Stimulated activated CD4-positive, alpha-beta T cell treated with anti-CD3 and anti-CD28 coated beads, Interleukin-15, amount 100 ng/mL, for 48 hours (primary cell): ENCODE results near the gene AATK.

ENCODE experiments used
- DNase-seq, 2 donors: peaks; one replicate each; pipeline ENCODE4 v3.0.0-alpha.2; 2020; ENCODE audit warnings: low read depth in 2 of 2

Gene AATK

GRCh38 chr17:81114351-81115093 is 51.5 kb downstream of the AATK start:
- no peak for DNase-seq

- DNase-seq = no peak
These were observed 52.8 kb downstream of the AATK start for GRCh38 chr17:81113158-81113724.

DNA sequence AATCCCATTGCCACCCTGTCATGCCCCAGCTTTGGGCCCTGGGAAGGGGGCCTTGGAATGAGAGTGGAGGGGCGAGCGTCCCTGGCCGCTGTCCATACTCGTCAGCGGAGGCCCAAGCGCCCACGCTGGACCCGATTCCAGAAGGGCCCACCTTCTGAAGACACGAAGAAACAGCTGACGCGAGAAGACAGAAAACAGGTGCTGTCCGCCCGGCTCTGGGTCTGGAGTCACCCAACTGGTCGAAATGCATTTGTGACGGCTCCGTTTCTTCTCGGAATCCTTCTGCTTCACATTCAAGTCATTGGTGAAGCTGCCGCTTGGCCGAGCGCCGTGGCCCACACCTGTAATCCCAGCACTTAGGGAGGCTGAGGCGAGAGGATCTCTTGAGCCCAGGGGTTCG is 53.6 kb downstream of the AATK start:
- DNase-seq = no peak

DNA sequence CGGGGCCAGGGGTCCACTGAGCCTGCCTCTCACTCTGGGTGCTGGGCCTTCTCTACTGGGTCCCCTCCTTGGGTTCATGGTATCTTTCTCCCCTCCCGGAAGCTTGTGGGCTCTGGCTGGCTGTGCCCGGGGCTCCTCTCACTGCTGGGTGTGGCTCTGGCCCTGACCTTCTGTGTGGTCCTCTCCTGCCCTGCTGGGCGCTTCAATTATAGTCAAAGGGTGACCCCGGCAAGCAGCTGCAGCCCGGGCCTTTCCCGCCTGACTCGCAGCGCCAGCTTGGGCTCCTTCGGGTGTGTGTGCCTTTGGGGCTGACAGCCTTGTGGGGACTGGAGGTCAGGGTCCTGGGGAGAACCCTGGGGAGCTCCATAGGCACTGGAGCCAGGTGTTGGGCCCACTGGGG is 55.0 kb downstream of the AATK start:
- DNase-seq = no peak

DNA sequence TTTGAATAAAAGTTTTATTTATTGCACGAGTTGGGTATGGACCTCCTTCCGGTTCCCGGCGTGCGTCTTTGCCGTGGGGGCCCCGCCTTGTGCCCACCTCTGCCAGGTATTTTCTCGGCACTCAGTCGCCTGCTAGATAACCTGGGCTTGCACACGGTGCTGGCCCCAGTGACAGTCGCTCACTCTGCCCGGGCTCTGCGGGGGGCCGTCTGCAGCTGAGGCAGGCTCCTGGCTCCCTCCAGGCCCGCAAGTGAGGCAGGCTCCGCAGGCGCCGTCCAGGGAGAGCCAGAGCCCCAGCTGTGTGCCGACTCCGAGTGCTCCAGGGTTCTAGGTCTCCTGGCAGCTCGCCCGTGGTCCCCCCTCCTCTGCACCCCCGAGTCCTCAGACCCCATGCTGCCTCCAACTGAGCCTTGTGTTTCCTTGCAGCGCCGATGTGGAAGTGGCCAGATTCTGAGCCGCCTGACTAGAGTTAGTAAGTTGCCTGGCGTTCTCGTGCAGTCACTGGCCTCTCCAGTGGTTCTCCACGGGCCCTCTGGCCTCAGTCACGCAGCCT is 55.5 kb downstream of the AATK start:
- DNase-seq = no peak

GRCh38 chr17:81109957-81110356 is 56.1 kb downstream of the AATK start:
- DNase-seq = no peak

DNA sequence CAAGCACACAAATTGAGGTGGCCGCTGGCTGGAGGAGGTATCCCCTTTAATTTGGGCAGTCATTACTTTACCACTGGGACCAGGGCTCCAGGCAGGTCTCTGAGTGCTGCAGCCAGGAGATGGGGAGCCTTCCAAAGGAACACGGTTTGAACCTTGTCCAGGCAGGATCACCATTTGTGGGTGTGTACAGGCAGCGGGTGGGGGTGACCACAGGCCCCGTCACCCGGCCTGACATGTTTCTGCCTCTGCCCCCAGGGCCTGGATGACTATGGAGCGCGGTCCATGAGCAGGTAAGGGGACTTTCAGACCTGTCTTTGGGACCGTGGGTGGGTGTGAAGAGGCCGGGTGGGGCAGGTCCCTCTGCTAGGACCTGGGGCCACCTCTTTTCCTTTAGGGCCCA is 57.8 kb downstream of the AATK start:
- DNase-seq = no peak

DNA sequence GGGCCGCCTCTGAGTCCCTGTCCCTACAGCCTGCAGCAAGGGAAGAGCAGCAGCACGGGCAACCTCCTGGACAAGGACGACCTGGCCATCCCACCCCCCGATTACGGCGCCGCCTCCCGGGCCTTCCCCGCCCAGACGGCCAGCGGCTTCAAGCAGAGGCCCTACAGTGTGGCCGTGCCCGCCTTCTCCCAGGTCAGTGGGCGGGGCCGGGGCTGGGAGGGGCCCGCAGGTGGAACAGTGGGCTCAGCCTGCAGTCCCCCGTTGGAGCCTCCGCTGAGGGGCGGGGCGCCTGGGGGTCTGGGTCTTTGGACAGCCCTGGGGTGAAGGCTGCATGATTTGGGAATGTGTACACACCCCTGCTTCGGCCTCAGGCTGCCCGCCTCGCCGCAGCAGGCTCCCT is 59.3 kb downstream of the AATK start:
- no peak for DNase-seq

- DNase-seq = no peak
These were observed 62.6 kb downstream of the AATK start for GRCh38 chr17:81103379-81103778.

- no peak for DNase-seq
These were observed 63.2 kb downstream of the AATK start for GRCh38 chr17:81102869-81103268.

DNA sequence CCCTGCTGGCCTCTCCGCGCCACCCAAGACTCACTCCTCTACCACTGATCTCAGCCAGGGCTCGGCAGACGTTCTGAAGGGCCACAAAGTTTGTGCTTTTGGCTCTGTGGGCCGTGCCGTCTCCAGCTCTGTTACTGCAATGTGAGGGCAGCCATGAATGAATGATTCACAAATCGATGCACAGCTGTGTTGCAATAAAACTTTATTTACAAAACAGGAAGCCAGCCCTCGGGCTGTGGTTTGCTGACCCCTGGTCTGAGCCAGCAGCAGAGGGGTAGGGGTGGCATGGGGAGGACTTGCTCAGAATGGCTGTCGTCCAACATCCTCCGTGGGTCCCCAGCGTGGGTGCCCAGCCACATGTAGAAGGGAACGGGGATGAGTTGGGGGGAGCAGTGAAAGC is 63.7 kb downstream of the AATK start:
- no peak for DNase-seq

DNA sequence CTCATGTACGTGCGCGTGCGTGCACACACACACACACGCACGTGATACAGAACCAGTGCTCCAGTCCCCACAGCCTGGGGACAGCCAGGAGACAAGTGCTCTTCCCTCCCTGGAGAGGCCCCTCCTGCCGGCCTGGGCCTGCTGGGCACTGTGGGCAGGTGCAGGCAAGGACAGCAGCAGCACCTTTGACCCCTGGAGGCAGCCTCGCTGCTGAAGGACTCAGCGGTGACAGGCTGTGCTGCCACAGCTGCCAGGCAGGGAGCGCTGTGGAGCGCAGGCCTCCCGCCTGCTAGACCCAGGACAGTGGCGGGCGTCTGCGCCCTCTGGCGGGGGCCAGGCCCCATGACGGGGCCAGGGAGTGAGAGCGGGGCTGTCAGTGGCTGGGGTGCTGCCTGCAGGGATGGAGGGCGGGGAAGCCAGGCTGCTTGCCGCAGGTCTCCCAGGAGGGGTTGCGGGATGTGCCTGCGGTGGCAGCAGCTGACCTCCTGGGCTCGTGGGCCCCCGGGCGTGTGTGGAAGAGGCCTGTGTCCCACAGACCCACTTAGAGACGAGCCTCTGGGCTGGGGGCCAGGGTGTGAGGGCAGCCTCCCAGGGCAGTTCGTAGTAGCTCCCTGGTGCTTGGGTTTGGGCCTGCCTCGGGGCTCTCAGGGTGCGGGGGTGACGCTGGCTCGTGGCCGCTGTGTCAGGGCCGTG is 64.3 kb downstream of the AATK start:
- DNase-seq = peak; percentile 80 to 86

GRCh38 chr17:81100668-81101067 is 65.4 kb downstream of the AATK start:
- DNase-seq = no peak

GRCh38 chr17:81099888-81100287 is 66.1 kb downstream of the AATK start:
- DNase-seq = no peak

DNA sequence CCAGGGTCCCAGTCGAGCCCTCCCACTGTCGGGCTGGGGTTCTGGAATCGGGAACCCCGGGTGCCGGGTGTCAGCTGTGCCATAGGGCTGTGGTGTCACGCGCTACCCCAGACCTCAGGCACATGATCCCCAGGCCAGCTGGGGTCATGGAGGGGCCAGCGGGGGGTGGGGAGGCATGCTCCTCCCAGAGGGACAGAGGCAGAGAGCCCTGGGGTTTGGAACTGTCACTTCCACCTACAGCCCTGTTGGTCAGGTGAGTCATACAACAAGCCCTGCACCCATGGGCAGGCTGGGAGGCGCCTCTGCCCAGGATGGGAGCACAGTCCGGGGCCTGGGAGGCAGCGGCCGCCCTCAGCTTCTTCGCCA is 68.1 kb downstream of the AATK start:
- DNase-seq = peak in 1 of 2 donors; percentile 20

- DNase-seq = peak in 1 of 2 donors; percentile 44
These were observed 68.7 kb downstream of the AATK start for GRCh38 chr17:81097134-81097942.

DNA sequence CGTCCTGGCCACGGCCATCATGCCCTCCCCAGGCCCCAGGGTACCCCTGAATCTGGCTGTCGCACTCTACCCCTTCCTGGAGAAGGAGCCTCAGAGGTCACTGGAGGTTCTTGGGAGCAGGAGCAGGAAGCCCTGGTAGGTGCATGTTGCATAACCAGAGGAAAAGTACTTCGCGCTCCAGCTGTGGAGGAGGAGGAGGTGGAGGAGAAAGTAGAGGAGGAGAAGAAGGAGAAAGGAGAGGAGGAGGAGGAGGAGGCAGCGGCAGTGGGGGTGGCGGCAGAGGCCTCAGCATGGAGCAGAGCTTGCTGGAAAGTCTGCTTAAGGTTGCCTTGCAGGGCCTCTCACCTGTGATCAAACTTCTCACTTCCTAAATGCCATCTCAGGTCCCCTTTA is 69.3 kb downstream of the AATK start:
- no peak for DNase-seq

DNA sequence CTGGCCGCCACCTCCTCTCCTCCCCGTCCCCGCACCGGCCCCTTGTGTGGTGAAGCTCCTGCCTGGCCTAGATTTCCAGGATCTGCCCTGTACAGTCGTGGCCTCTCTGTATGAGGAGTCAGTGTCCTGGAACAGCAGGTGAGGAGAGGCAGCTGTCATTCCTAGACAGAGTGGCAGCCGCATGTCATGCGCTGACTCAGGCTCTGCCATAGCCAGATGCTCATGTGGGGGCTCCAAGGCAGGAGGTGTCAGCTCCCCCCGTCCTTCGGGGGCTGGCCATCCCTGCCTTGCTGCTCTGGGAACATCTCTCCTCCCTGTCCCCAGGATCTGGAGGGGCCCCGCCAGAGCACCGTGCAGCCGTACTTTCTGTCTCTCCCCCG is 70.6 kb downstream of the AATK start:
- peak in 1 of 2 donors; percentile 35 for DNase-seq

DNA sequence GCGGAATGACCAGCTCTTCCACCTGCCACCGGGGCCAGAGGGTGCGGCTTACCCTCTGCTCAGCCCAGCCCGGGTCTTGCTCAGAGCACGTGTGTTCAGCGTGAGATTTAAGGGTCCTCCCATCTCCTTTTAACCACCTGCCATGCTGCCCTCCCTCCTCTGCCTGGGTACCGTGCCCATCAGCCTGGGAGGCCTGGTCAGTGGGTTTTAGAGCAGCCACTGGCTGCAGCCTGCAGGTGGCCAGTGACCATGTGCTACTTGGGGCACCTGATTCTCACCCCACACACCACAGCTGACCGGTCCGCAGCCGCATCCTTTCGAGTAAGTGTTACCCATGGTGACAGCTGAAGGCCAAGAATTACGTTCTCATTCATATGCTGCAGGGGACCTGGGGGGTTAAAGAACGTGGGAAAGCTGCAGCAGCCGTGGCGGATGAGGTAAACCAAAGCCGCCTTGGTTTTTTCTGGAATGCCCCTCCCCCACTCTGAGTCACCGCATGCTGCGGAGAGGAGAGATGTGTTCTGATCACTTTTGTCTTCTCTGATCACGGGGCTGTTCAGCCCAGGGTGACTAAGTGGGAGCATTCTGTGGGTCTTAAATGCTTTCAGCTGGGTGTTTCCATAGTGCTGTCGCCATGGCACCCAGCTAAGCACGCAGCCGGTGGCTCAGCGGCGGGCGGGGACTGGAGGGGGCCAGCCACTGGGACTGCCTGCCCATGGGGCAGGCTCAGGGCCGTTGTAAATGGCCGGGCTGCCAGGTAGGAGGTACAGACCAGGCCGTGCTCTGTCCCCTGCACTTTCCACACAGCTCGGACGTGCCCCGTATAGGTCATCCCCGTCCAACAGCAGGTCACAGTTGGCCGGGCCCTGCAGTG is 71.3 kb downstream of the AATK start:
- peak; percentile 74 to 97 for DNase-seq

DNA sequence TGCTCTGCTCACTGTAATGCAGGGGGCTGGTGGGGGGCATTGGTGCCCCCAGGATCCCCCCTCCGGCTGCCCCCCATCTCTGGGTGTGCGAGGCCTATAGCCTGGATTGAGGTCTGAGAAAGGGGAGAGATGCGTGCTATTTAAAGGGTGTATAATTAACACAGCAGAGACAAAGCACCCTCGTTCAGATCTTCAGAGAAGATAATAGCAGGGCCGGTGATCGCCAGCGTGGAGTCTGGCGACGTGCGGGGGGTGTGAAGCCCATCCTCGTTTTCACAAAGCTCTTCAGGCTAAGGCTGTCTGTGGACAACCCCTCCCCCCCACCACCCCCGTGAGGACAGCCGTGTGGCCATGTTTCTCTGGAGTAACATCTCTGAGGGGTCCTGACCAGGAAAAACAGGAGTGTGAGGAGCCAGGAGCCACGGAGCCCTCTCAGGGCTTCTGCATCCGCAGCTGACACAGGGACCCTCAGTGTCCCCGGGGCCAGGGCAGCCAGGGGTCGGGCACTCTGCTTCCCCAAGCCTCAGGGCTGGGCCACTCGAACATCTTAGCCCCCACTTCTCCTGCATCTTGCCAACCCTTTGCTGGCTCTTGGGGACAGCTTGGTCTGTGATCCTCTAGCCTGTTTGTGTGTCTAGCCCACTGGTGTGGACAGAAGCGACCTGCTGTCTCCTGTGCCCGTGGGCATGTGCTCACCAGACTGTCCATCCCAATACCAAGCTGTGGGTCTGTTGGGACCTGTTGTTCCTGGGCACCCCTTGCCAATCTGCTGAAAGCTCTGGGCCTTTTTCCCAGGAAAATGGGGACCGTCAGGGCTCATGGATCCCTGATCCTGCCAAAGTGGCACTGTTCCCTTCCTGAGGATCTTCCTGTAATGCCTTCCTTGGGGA is 72.2 kb downstream of the AATK start:
- no peak for DNase-seq
